Smooth muscle cell (in vitro differentiated cells): ENCODE data around the gene PCSK6. TPM values are rescaled to one million over a fixed set of nuclear protein-coding genes. Genes with fewer than 3 reads are reported as not detected.

Experiments used
- DNase-seq: peaks from one replicate; lab custom pipeline; 2025; ENCODE audit not compliant: unreplicated experiment; lab: John Stamatoyannopoulos, UW
- H2AFZ ChIP-seq: fragments of 200-600 bp; sonication (generic); 2 replicates; pipeline ENCODE4 v1.6.0; 2016; ENCODE audit warnings: antibody characterized with exemption, low read depth, mild to moderate bottlenecking
- H3F3A ChIP-seq: fragments of 200-600 bp; sonication (generic); 2 replicates; pipeline ENCODE4 v1.6.0; 2017; ENCODE audit warnings: antibody characterized with exemption, low read depth
- H3K27ac ChIP-seq: fragments of 200-600 bp; sonication (generic); 2 replicates; pipeline ENCODE4 v1.5.1; 2016; ENCODE audit warnings: low read depth, mild to moderate bottlenecking
- H3K27me3 ChIP-seq: fragments of 200-600 bp; sonication (generic); 2 replicates; pipeline ENCODE4 v1.6.1; 2016; ENCODE audit warnings: low read depth, mild to moderate bottlenecking
- H3K36me3 ChIP-seq: fragments of 200-600 bp; sonication (generic); 2 replicates; pipeline ENCODE4 v1.5.1; 2016; ENCODE audit warnings: low read depth
- H3K4me1 ChIP-seq: fragments of 200-600 bp; sonication (generic); 2 replicates; pipeline ENCODE4 v1.5.1; 2016; ENCODE audit warnings: low read depth
- H3K4me2 ChIP-seq: fragments of 200-600 bp; sonication (generic); 2 replicates; pipeline ENCODE4 v1.6.0; 2016; ENCODE audit warnings: mild to moderate bottlenecking
- H3K4me3 ChIP-seq: fragments of 200-600 bp; sonication (generic); 2 replicates; pipeline ENCODE4 v1.5.1; 2016; ENCODE audit warnings: mild to moderate bottlenecking
- H3K79me2 ChIP-seq: fragments of 200-600 bp; sonication (generic); 2 replicates; pipeline ENCODE4 v1.6.0; 2016; ENCODE audit warnings: low read depth, mild to moderate bottlenecking
- H3K9ac ChIP-seq: fragments of 200-600 bp; sonication (generic); 2 replicates; pipeline ENCODE4 v1.6.0; 2016; ENCODE audit warnings: low read depth
- H3K9me3 ChIP-seq: fragments of 200-600 bp; sonication (generic); replicated peaks from 2 replicates; pipeline ENCODE4 v1.5.1; 2016; ENCODE audit warnings: low read depth
- H4K20me1 ChIP-seq: fragments of 200-600 bp; sonication (generic); 2 replicates; pipeline ENCODE4 v1.6.0; 2016; ENCODE audit warnings: low read depth
- CTCF ChIP-seq: fragments of 200-600 bp; sonication (generic); IDR thresholded peaks from 2 replicates; pipeline ENCODE4 v1.5.1; 2017; ENCODE audit warnings: borderline replicate concordance, mild to moderate bottlenecking, antibody characterized with exemption; ENCODE audit not compliant: insufficient read depth, poor library complexity, severe bottlenecking
- WGBS: methylation state at CpG from one replicate; pipeline ENCODE4 v1.1.7; 2016; ENCODE audit warnings: low lambda C conversion rate; 5-methylcytosine and 5-hydroxymethylcytosine counted together
- polyA plus RNA-seq: library from polyadenylated mRNA; unstranded; fragments of >200 nt; fragmentation: Nextera tagmentation; extraction: Ambion mirVana; gene quantifications from 2 replicates; pipeline ENCODE4 v1.2.1, GENCODE V29; 2016
- total RNA-seq: library from RNA; depleted of rRNA; stranded (reverse); fragments of >200 nt; gene quantifications from 2 replicates; pipeline ENCODE4 v1.2.3, GENCODE V29; 2014

PCSK6 gene
- total and polyA plus RNA-seq, 2 experiments from 2014 or later, result 17.5 TPM

- Histone ChIP-seq H3K4me1 (no peaks in the 10 kb centered on the region), H3F3A (no peaks in the 10 kb centered on the region), H3K27me3 (no peaks in the 10 kb centered on the region), H3K9me3 (no peaks in the 10 kb centered on the region), H4K20me1 (no peaks in the 10 kb centered on the region), H3K4me2 (no peak overlapping the region), H3K79me2 (no peaks in the 10 kb centered on the region), H3K9ac (no peak overlapping the region), H3K27ac (no peak overlapping the region), H2AFZ (no peak overlapping the region), H3K36me3 (no peaks in the 10 kb centered on the region), H3K4me3 (no peak overlapping the region)
- WGBS, result 78% methylated on average over 10 of the region's 10 CpGs
- no peak for TF ChIP-seq CTCF
- no peak for DNase-seq
Measured at GRCh38 chr15:101306341-101307047, 183.0 kb downstream of the PCSK6 start.

- Histone ChIP-seq H3K9me3 (no peaks in the 10 kb centered on the region), H3K27ac (no peak overlapping the region), H3F3A (no peaks in the 10 kb centered on the region), H3K4me3 (no peak overlapping the region), H3K79me2 (no peaks in the 10 kb centered on the region), H4K20me1 (no peaks in the 10 kb centered on the region), H2AFZ (no peak overlapping the region), H3K4me2 (no peak overlapping the region), H3K36me3 (no peaks in the 10 kb centered on the region), H3K9ac (no peak overlapping the region), H3K27me3 (no peaks in the 10 kb centered on the region), H3K4me1 (no peaks in the 10 kb centered on the region)
- no peak for TF ChIP-seq CTCF
- no peak for DNase-seq
- WGBS, result 73% methylated on average over 5 of the region's 8 CpGs
Measured at GRCh38 chr15:101305820-101306255, 183.7 kb downstream of the PCSK6 start.

- TF ChIP-seq CTCF, result no peak
Measured at GRCh38 chr15:101303408-101303807, 186.1 kb downstream of the PCSK6 start.

More at GRCh38 chr15:101303408-101303807, 186.1 kb downstream of the PCSK6 start:
- H2AFZ ChIP-seq, result no peak overlapping the region
- H3K27ac ChIP-seq, result no peak overlapping the region
- H3K9ac ChIP-seq, result no peak overlapping the region
- no peaks in the 10 kb centered on the region for H3K36me3 ChIP-seq
- 93% methylated on average over 4 of the region's 4 CpGs for WGBS
- no peak for DNase-seq
- H4K20me1 ChIP-seq, result no peaks in the 10 kb centered on the region
- H3F3A ChIP-seq, result no peaks in the 10 kb centered on the region
- no peaks in the 10 kb centered on the region for H3K9me3 ChIP-seq
- no peaks in the 10 kb centered on the region for H3K4me1 ChIP-seq
- no peak overlapping the region for H3K4me2 ChIP-seq
- H3K79me2 ChIP-seq, result no peaks in the 10 kb centered on the region
- no peak overlapping the region for H3K4me3 ChIP-seq
- no peaks in the 10 kb centered on the region for H3K27me3 ChIP-seq
